Tibial artery (tissue), 4 donors: ENCODE results near the gene PDE4B.

Source experiments
- DNase-seq, 2 donors: peaks; one replicate each; pipeline ENCODE4 v3.0.0-alpha.2; 2019
- H3K27ac ChIP-seq, 2 donors: fragments of 200-600 bp; sonication (generic) in 1 of 2; 1 replicate in 1 of 2; 2 replicates in 1 of 2; pipeline ENCODE4 v1.5.1; 2018 to 2019; ENCODE audit warnings: mild to moderate bottlenecking in 1 of 2
- H3K27me3 ChIP-seq, 2 donors: fragments of 200-600 bp; sonication (generic) in 1 of 2; one replicate each; pipeline versions ENCODE4 v1.5.1 to v1.6.0; 2016 to 2019
- H3K36me3 ChIP-seq, 3 donors: fragments of 200-600 bp; sonication (generic) in 2 of 3; one replicate each; pipeline ENCODE4 v1.5.1; 2016 to 2019; ENCODE audit warnings: mild to moderate bottlenecking in 2 of 3
- H3K4me1 ChIP-seq, 4 donors: fragments of 200-600 bp; sonication (generic) in 2 of 4; 1 replicate in 3 of 4; 2 replicates in 1 of 4; pipeline ENCODE4 v1.5.1; 2016 to 2019
- H3K4me3 ChIP-seq, 2 donors: fragments of 200-600 bp; sonication (generic) in 1 of 2; 1 replicate in 1 of 2; 2 replicates in 1 of 2; pipeline ENCODE4 v1.5.1; 2018 to 2019; ENCODE audit warnings: mild to moderate bottlenecking in 2 of 2
- H3K9me3 ChIP-seq, 3 donors: fragments of 200-600 bp; sonication (generic) in 1 of 3; one replicate each; pipeline ENCODE4 v1.5.1; 2016 to 2019
- intact Hi-C: fragments of 100-400 bp; cut with DNase I; formaldehyde crosslinking; loops from one replicate; pipeline ENCODE4 v1.15.0; 2023; ENCODE audit warnings: low total_unique reads
- TF ChIP-seq, protein P1 (sequence below), 2 experiments: fragments of 200-600 bp in 1 of 2; fragments of 450-650 bp in 1 of 2; IDR thresholded peaks; one replicate each; pipeline ENCODE4 v1.5.1; 2017 to 2019; ENCODE audit warnings: antibody characterized with exemption in 2 of 2, mild to moderate bottlenecking in 1 of 2, moderate library complexity in 1 of 2

PDE4B gene

DNA sequence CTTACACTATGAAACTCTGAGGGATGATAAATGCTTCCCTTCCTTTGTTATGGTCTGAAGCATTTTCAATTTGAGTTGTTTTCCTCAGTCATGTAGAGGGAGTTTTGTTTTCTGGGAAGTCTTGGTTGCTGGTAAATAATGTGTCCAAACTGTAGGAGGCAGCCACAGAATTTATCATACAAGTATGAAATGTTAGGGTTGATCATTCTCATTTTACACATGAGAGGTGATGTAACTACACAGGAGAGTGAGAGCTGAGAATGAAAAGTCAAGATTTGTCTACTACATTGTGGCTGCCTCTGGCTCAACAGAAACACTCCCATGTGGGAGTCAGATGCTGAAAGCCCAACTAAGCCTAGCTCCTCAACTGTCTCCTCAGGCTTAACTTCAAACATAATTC is 558.8 kb downstream of the PDE4B start:
- Histone ChIP-seq H3K27me3 (no peaks in the 10 kb centered on the region), H3K27ac (no peak overlapping the region), H3K4me1 (peaks cover 0 to 61% (median 30%) of the 10 kb centered on the region in 4 donors), H3K9me3 (no peaks in the 10 kb centered on the region), H3K36me3 (peaks cover 0 to 3% (median 0%) of the 10 kb centered on the region in 3 donors), H3K4me3 (no peak overlapping the region)
- intact Hi-C loops = loop anchor here (10.0 kb wide), 1 partner anchor 93 kb away; no protein-coding TSS in a partner anchor
- TF ChIP-seq, protein P1, sequence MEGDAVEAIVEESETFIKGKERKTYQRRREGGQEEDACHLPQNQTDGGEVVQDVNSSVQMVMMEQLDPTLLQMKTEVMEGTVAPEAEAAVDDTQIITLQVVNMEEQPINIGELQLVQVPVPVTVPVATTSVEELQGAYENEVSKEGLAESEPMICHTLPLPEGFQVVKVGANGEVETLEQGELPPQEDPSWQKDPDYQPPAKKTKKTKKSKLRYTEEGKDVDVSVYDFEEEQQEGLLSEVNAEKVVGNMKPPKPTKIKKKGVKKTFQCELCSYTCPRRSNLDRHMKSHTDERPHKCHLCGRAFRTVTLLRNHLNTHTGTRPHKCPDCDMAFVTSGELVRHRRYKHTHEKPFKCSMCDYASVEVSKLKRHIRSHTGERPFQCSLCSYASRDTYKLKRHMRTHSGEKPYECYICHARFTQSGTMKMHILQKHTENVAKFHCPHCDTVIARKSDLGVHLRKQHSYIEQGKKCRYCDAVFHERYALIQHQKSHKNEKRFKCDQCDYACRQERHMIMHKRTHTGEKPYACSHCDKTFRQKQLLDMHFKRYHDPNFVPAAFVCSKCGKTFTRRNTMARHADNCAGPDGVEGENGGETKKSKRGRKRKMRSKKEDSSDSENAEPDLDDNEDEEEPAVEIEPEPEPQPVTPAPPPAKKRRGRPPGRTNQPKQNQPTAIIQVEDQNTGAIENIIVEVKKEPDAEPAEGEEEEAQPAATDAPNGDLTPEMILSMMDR (IDR thresholded peaks at IDR 0.05) = no peak
- DNase-seq = no peak

DNA sequence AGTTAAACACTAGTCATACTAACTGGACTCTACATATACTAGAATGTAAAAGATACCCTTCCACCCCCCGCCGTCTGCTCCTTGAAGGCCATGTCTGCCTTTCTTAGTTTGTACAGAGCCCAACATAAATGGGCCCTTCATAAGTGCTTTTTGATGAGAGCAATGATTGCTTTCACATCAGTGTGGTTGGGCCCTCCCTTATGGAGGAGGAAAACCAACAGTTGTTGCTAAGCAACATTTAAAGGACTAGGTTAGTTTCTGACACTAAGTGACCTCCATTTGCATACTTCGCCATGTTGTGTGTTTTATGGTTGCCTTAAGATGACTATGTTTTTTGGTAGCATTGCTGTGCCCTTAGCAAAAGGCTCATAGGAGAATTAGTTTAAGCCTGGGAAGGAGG is 559.2 kb downstream of the PDE4B start:
- Histone ChIP-seq H3K27ac (no peak overlapping the region), H3K36me3 (peaks cover 0 to 7% (median 0%) of the 10 kb centered on the region in 3 donors), H3K9me3 (no peaks in the 10 kb centered on the region), H3K27me3 (no peaks in the 10 kb centered on the region), H3K4me3 (no peak overlapping the region), H3K4me1 (peaks cover 0 to 61% (median 30%) of the 10 kb centered on the region in 4 donors)
- TF ChIP-seq, protein P1 (IDR thresholded peaks at IDR 0.05) = no peak
- intact Hi-C loops = loop anchor here (10.0 kb wide), 1 partner anchor 93 kb away; no protein-coding TSS in a partner anchor
- no peak for DNase-seq

DNA sequence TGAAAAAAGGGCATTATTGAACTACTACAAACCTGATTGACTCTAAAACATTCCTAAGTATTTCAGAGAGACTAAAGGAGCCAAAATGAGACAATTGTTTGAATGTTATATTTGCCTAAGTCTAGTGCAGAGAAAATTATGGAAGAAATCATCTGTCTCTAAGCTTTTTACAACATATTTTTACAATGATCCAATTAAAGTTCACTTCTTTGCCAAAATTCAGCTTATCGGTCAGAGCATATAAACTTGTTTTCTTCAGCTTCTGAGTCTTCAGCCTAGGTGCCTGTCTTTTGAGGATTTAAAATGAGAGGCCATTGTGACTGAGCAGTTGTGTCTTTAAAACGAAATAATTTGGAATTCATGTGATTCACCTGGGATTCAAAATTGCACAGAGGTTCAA is 560.1 kb downstream of the PDE4B start:
- no peaks in the 10 kb centered on the region for H3K9me3 ChIP-seq
- intact Hi-C loops = loop anchor here (10.0 kb wide), 1 partner anchor 92 kb away; no protein-coding TSS in a partner anchor
- TF ChIP-seq, protein P1 (IDR thresholded peaks at IDR 0.05) = no peak
- no peaks in the 10 kb centered on the region for H3K27me3 ChIP-seq
- H3K36me3 ChIP-seq = peaks cover 0 to 7% (median 0%) of the 10 kb centered on the region in 3 donors
- no peak overlapping the region for H3K27ac ChIP-seq
- peaks cover 0 to 61% (median 30%) of the 10 kb centered on the region in 4 donors for H3K4me1 ChIP-seq
- no peak for DNase-seq
- no peak overlapping the region for H3K4me3 ChIP-seq

DNA sequence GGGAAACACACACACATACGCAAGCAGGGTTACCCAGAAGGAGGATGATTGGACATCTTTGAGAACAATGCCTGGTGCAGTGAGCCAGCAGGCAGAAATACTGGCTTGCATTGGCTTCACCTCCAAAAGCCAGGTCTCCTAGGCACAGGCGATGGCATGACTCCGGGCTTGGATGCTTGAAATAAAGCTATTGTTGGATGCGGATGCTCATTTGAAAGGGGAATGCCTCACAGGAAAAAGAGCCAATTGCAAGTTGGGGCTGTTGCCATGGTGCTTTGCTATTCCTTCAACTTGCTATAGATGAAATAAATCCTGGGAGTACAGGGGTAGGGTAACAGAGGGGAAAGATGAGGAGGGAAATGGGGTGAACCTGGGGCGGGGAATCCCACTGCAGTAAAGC is 560.6 kb downstream of the PDE4B start:
- no peaks in the 10 kb centered on the region for H3K9me3 ChIP-seq
- H3K27ac ChIP-seq = no peak overlapping the region
- no peak overlapping the region for H3K4me3 ChIP-seq
- H3K36me3 ChIP-seq = peaks cover 0 to 7% (median 0%) of the 10 kb centered on the region in 3 donors
- no peak for DNase-seq
- H3K4me1 ChIP-seq = peaks cover 0 to 61% (median 30%) of the 10 kb centered on the region in 4 donors
- intact Hi-C loops = loop anchor here (10.0 kb wide), 1 partner anchor 92 kb away; no protein-coding TSS in a partner anchor
- TF ChIP-seq, protein P1 (IDR thresholded peaks at IDR 0.05) = no peak
- H3K27me3 ChIP-seq = no peaks in the 10 kb centered on the region

DNA sequence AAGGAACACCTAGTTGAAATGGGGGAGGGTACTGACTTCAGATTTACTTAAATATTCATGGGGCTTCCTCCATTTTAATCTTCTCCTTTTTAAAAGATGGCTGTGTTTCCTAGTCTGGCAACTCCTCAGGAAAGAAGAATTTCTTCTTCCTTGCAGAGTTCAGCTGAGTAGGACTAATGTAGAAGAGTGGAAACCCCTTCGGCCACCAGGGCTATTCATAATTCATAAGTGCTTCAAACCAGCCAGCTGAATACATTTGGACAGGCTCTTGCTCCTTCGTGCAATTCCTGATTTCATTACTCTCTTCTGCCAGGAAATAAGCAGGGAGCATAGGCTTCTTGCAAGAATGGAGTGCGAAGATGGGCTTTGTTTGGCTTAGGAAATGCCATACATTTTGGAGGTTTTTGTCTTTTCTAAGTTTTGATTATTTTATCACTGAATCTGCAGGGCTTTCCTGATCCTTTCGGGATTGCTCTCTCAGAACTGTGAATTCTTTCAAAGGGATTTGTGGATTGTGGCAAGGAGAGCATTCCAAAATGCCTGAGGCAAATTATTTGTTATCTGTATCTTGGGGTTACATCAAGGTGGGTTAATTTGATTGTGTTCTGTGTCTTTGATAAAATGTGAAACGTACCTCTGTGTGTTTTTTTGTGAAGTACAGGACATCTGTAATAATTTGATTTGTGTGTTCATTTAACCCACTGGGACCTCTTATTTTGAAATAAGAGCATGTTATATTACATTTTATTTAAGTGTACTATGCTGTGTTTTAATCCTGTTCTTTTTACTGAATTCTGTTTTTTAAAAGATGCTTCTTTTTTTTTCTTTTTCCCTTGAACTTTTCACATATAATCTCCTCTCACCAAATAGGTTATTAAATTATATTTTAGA is 561.9 kb downstream of the PDE4B start:
- intact Hi-C loops = loop anchor here (10.0 kb wide), 1 partner anchor 90 kb away; no protein-coding TSS in a partner anchor
- DNase-seq = no peak
- peaks cover 0 to 61% (median 34%) of the 10 kb centered on the region in 4 donors for H3K4me1 ChIP-seq
- H3K9me3 ChIP-seq = no peaks in the 10 kb centered on the region
- no peak overlapping the region for H3K4me3 ChIP-seq
- H3K27ac ChIP-seq = peak overlapping the region in 1 of 2 donors; percentile 19
- TF ChIP-seq, protein P1 (IDR thresholded peaks at IDR 0.05) = no peak
- peaks cover 0 to 7% (median 0%) of the 10 kb centered on the region in 3 donors for H3K36me3 ChIP-seq
- no peaks in the 10 kb centered on the region for H3K27me3 ChIP-seq
